Right lobe of liver (tissue), 6 donors: ENCODE data around the gene INPP4B. TPM values are rescaled to one million over a fixed set of nuclear protein-coding genes. Genes with fewer than 3 reads are reported as not detected.

ENCODE experiments used
- ATAC-seq, 4 donors: fragments of 200-7000 bp; cut with Tn5 transposase; one replicate each; pipeline ENCODE4 v1.9.1; 2020; ENCODE audit warnings: mild to moderate bottlenecking in 4 of 4, moderate library complexity in 4 of 4
- DNase-seq, 3 donors: peaks; one replicate each; pipeline ENCODE4 v3.0.0-alpha.2; 2020
- H3K27ac ChIP-seq, 3 donors: fragments of 200-600 bp; one replicate each; pipeline ENCODE4 v1.8.0; 2022
- H3K27me3 ChIP-seq, 2 donors: fragments of 200-600 bp; one replicate each; pipeline ENCODE4 v1.8.0; 2022
- H3K36me3 ChIP-seq, 4 donors: fragments of 200-600 bp; sonication (generic) in 1 of 4; one replicate each; pipeline versions ENCODE4 v1.5.1 to v1.8.0; 2017 to 2022; ENCODE audit warnings: control low read depth in 1 of 4
- H3K4me1 ChIP-seq, 4 donors: fragments of 200-600 bp; sonication (generic) in 1 of 4; one replicate each; pipeline versions ENCODE4 v1.5.1 to v1.8.0; 2017 to 2022; ENCODE audit warnings: control low read depth in 1 of 4
- H3K4me3 ChIP-seq, 3 donors: fragments of 200-600 bp; one replicate each; pipeline ENCODE4 v1.8.0; 2022
- H3K9me3 ChIP-seq, 4 donors: fragments of 200-600 bp; sonication (generic) in 1 of 4; one replicate each; pipeline versions ENCODE4 v1.5.1 to v1.8.0; 2017 to 2022; ENCODE audit warnings: control low read depth in 1 of 4
- POLR2A ChIP-seq: fragments of 450-650 bp; IDR thresholded peaks from one replicate; pipeline ENCODE4 v1.6.1; 2017; ENCODE audit warnings: antibody characterized with exemption, mild to moderate bottlenecking
- WGBS: methylation state at CpG from one replicate; pipeline ENCODE4 v1.1.6; 2018; ENCODE audit warnings: low coverage, low lambda C conversion rate; ENCODE audit not compliant: insufficient coverage; ENCODE audit errors: missing lambda C conversion rate; 5-methylcytosine and 5-hydroxymethylcytosine counted together
- intact Hi-C, 2 donors: fragments of 100-400 bp; cut with DNase I; formaldehyde crosslinking; loops; one replicate each; pipeline versions ENCODE4 v1.11.2 to v1.14.1; 2022
- total RNA-seq, 6 experiments: library from RNA; depleted of rRNA in 2 of 6; stranded (reverse); fragments of >200 nt in 2 of 6; fragmentation: NEBNext Ultra II Directional in 3 of 6; extraction: Animal tissue kit (Norgen Biotek cat#: 25700) in 3 of 6; gene quantifications; one replicate each; pipeline versions ENCODE4 v1.1.0 to v1.2.4, GENCODE V29; 2016 to 2023
- TF ChIP-seq, protein P1 (sequence below), 4 donors: fragments of 200-600 bp in 3 of 4; fragments of 450-650 bp in 1 of 4; IDR thresholded peaks; one replicate each; pipeline versions ENCODE4 v1.5.1 to v1.8.0; 2016 to 2022; ENCODE audit warnings: antibody characterized with exemption in 4 of 4, mild to moderate bottlenecking in 2 of 4
- donor health status: DM: no; HTN: yes; CAD: no.
- donor health status: DM: no; HTN: no; CAD: no.
- donor health status: DM: no; HTN: no; CAD: no.
- donor health status: DM: no; HTN: yes; CAD: no.
- donor health status: DM: no; HTN: yes; CAD: no.

The INPP4B gene
- total RNA-seq, 6 experiments from 2014 or later = 0.73 to 5.0 (median 1.6) TPM

- H3K27me3 ChIP-seq = no peaks in the 10 kb centered on the region
- WGBS = 64% methylated on average over 1 of the region's 1 CpG
Measured at GRCh38 chr4:142365391-142365790, 480.7 kb downstream of the INPP4B start.

GRCh38 chr4:142363686-142364085, 482.4 kb downstream of the INPP4B start:
- no peak for ATAC-seq
- DNase-seq = no peak
- no peaks in the 10 kb centered on the region for H3K9me3 ChIP-seq
- no peak for TF ChIP-seq POLR2A
- no peak overlapping the region for H3K27ac ChIP-seq
- intact Hi-C loops = no loop called here
- no peak overlapping the region for H3K4me3 ChIP-seq
- WGBS = 29% methylated on average over 1 of the region's 1 CpG
- no peaks in the 10 kb centered on the region for H3K36me3 ChIP-seq
- H3K4me1 ChIP-seq = no peaks in the 10 kb centered on the region
- H3K27me3 ChIP-seq = no peaks in the 10 kb centered on the region

More at GRCh38 chr4:142365391-142365790, 480.7 kb downstream of the INPP4B start:
- Histone ChIP-seq H3K9me3 (no peaks in the 10 kb centered on the region), H3K4me3 (no peak overlapping the region), H3K27ac (no peak overlapping the region), H3K4me1 (no peaks in the 10 kb centered on the region), H3K36me3 (no peaks in the 10 kb centered on the region)
- intact Hi-C loops = no loop called here
- ATAC-seq (no peak), DNase-seq (no peak)
- TF ChIP-seq, protein P1, sequence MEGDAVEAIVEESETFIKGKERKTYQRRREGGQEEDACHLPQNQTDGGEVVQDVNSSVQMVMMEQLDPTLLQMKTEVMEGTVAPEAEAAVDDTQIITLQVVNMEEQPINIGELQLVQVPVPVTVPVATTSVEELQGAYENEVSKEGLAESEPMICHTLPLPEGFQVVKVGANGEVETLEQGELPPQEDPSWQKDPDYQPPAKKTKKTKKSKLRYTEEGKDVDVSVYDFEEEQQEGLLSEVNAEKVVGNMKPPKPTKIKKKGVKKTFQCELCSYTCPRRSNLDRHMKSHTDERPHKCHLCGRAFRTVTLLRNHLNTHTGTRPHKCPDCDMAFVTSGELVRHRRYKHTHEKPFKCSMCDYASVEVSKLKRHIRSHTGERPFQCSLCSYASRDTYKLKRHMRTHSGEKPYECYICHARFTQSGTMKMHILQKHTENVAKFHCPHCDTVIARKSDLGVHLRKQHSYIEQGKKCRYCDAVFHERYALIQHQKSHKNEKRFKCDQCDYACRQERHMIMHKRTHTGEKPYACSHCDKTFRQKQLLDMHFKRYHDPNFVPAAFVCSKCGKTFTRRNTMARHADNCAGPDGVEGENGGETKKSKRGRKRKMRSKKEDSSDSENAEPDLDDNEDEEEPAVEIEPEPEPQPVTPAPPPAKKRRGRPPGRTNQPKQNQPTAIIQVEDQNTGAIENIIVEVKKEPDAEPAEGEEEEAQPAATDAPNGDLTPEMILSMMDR (IDR thresholded peaks at IDR 0.05) = no peak
- no peak for TF ChIP-seq POLR2A

GRCh38 chr4:142361981-142362380, 484.1 kb downstream of the INPP4B start:
- H3K27ac ChIP-seq = no peak overlapping the region
- intact Hi-C loops = no loop called here
- H3K4me1 ChIP-seq = no peaks in the 10 kb centered on the region
- ATAC-seq (no peak), DNase-seq (no peak)
- H3K36me3 ChIP-seq = no peaks in the 10 kb centered on the region
- WGBS = 77% methylated on average over 2 of the region's 2 CpGs
- no peaks in the 10 kb centered on the region for H3K27me3 ChIP-seq
- no peak overlapping the region for H3K4me3 ChIP-seq
- TF ChIP-seq, protein P1 (IDR thresholded peaks at IDR 0.05) = no peak
- no peak for TF ChIP-seq POLR2A
- no peaks in the 10 kb centered on the region for H3K9me3 ChIP-seq

GRCh38 chr4:142360657-142361056, 485.4 kb downstream of the INPP4B start:
- H3K36me3 ChIP-seq = no peaks in the 10 kb centered on the region
- H3K27ac ChIP-seq = no peak overlapping the region
- intact Hi-C loops = no loop called here
- TF ChIP-seq, protein P1 (IDR thresholded peaks at IDR 0.05) = no peak
- TF ChIP-seq POLR2A = no peak
- no peaks in the 10 kb centered on the region for H3K9me3 ChIP-seq
- no peak for ATAC-seq
- DNase-seq = no peak
- no peaks in the 10 kb centered on the region for H3K4me1 ChIP-seq
- no peaks in the 10 kb centered on the region for H3K27me3 ChIP-seq
- 71% methylated on average over 1 of the region's 1 CpG for WGBS
- H3K4me3 ChIP-seq = no peak overlapping the region

DNA sequence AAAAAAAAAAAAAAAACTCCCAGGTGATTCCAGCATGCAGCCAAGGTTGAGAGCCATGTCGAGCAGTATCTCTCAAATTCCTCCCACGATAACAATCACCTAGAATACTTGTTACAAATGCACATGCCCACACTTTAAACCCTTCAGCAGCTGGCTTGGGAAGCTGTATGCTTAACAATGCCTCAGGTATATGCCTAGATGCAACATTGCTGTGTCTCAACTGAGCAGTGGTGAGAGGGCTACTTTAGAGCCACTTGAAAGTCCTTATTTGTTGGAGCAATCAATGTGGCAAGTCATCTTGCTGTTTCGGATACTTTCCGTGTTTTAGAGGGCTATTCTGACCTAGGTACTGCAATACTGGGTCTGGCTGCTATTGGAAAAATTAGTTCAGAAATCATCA, 487.4 kb downstream of the INPP4B start:
- no peak overlapping the region for H3K4me3 ChIP-seq
- no peaks in the 10 kb centered on the region for H3K9me3 ChIP-seq
- no peaks in the 10 kb centered on the region for H3K36me3 ChIP-seq
- 56% methylated on average over 4 of the region's 4 CpGs for WGBS
- no peaks in the 10 kb centered on the region for H3K27me3 ChIP-seq
- TF ChIP-seq, protein P1 (IDR thresholded peaks at IDR 0.05) = no peak
- TF ChIP-seq POLR2A = no peak
- H3K27ac ChIP-seq = no peak overlapping the region
- ATAC-seq (no peak), DNase-seq (no peak)
- no peaks in the 10 kb centered on the region for H3K4me1 ChIP-seq
- intact Hi-C loops = loop anchor here in 1 of 2 donors (5.0 kb wide), 1 partner anchor 369 kb away; no protein-coding TSS in a partner anchor
